ENCODE measurements around the gene CENPL. TPM values are rescaled to one million over a fixed set of nuclear protein-coding genes. Genes with fewer than 3 reads are reported as not detected.
"Not testable (repeated sequence)": the region's sequence is repeated elsewhere in the genome, so short reads cannot be mapped to it uniquely, and the experiment has no call there.

Gene CENPL
- total RNA-seq, 4 donors from 2014 or later, result 3.6 to 7.1 (median 5.8) TPM

DNA sequence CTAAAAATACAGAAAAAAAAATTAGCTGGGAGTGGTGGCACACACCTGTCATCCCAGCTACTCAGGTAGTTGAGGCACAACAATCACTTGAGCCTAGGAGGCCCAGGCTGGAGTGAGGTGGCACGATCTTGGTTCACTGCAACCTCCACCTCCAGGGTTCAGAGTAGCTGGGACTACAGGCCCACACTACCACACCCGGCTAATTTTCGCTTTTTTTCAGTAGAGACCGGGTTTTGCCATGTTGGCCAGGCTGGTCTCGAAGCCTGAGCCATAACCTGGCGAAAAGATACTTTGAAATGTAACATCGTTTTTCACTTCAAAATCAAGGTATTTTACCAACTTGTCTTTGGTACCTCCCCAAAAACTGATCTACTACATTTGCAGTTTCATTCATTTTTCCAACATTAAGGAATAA, 37.1 kb upstream of the CENPL start:
- WGBS, result 94% methylated on average over 7 of the region's 7 CpGs
- H3K36me3 ChIP-seq, result peaks cover 32 to 95% (median 82%) of the 10 kb centered on the region in 4 donors

DNA sequence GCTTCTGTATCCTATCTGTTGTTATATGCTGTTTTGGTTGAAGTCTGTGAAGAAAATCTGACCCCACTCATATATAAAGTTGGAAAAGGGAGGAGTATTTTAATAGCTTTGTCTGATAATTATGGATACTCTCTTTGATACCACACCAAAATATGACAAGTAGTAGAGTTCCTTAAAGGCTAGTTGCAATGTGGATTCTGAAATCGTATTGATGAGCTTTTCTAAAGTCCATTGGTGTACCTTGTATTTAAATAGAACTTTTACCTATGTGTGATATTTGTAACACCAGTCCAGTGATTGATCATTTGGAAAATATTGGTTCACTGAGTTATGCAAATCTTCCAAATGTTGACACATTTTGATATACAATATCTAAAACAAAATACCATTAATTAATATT, 35.4 kb upstream of the CENPL start:
- DNase-seq (ENCODE audit: extremely low spot score), result no peak
- TF ChIP-seq EP300 (IDR thresholded peaks at IDR 0.05) (no peak), POLR2AphosphoS5 (IDR thresholded peaks at IDR 0.05) (no peak), POLR2A (IDR thresholded peaks at IDR 0.05; ENCODE audit: low read depth) (no peak), CTCF (IDR thresholded peaks at IDR 0.05) (no peak)

More for the DNA sequence above, 37.1 kb upstream of the CENPL start:
- TF ChIP-seq EP300 (IDR thresholded peaks at IDR 0.05) (no peak), POLR2AphosphoS5 (IDR thresholded peaks at IDR 0.05) (no peak), POLR2A (IDR thresholded peaks at IDR 0.05; ENCODE audit: low read depth) (no peak), CTCF (IDR thresholded peaks at IDR 0.05) (no peak)
- Histone ChIP-seq H3K9me3 (no peaks in the 10 kb centered on the region), H3K27ac (replicated peaks in 1 of 4) (no peak overlapping the region), H3K4me3 (no peak overlapping the region), H3K4me1 (peaks cover 9 to 27% (median 21%) of the 10 kb centered on the region in 4 donors), H3K27me3 (no peaks in the 10 kb centered on the region)
- intact Hi-C loops (cut with DNase I), result no loop called here
- no peak for DNase-seq (ENCODE audit: extremely low spot score)

DNA sequence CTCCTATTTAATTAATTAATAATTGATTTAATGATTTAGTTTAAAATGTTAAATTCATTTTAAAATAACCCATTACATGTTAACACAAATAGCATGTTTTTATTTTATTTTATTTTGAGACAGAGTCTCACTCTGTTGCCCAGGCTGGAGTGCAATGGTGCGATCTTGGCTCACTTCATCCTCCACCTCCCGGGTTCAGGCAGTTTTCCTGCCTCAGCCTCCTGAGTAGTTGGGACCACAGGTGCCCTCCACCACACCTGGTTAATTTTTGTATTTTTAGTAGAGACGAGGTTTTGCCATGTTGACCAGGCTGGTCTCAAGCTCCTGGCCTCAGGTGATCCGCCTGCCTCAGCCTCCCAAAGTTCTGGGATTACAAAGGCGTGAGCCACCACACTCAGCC, 34.9 kb upstream of the CENPL start:
- H3K9me3 ChIP-seq; intact Hi-C loops (cut with DNase I); H3K27me3 ChIP-seq; H3K4me1 ChIP-seq; H3K4me3 ChIP-seq; DNase-seq (ENCODE audit: extremely low spot score); H3K27ac ChIP-seq (replicated peaks in 1 of 4): not testable (repeated sequence)
- WGBS, result 98% methylated on average over 5 of the region's 5 CpGs
- peaks cover 20 to 95% (median 87%) of the 10 kb centered on the region in 4 donors for H3K36me3 ChIP-seq

More for the DNA sequence above, 35.4 kb upstream of the CENPL start:
- intact Hi-C loops (cut with DNase I), result no loop called here
- no peak overlapping the region for H3K27ac ChIP-seq (replicated peaks in 1 of 4)
- H3K9me3 ChIP-seq, result no peaks in the 10 kb centered on the region
- 96% methylated on average over 1 of the region's 1 CpG for WGBS
- H3K4me3 ChIP-seq, result no peak overlapping the region
- H3K4me1 ChIP-seq, result peaks cover 0 to 10% (median 7%) of the 10 kb centered on the region in 4 donors
- peaks cover 25 to 95% (median 87%) of the 10 kb centered on the region in 4 donors for H3K36me3 ChIP-seq
- no peaks in the 10 kb centered on the region for H3K27me3 ChIP-seq

DNA sequence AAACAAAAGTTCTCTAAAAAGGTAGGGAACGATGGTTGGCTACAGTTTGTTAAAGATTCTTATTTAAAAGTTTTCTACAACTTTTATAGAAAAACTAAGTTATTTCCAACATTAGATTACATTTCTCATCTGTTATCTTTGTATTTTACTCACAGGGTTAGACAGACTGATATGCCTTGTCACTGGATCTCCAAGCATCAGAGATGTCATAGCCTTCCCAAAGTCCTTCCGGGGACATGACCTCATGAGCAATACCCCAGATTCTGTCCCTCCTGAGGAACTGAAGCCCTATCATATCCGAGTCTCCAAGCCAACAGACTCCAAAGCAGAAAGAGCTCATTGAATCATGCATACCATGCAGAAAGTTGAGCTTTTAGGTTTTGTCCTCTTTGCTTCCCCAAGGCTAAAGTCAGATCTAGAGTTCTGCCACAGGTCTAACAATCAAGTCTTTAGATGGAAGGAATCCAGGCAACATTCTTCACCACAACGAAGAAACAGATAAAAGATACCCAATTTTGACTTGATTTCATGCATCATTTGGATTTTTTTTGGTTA, 32.8 kb upstream of the CENPL start:
- no peaks in the 10 kb centered on the region for H3K9me3 ChIP-seq
- no peak for DNase-seq (ENCODE audit: extremely low spot score)
- no peak for TF ChIP-seq CTCF (IDR thresholded peaks at IDR 0.05)
- TF ChIP-seq POLR2A (IDR thresholded peaks at IDR 0.05; ENCODE audit: low read depth), result no peak
- no peak for TF ChIP-seq POLR2AphosphoS5 (IDR thresholded peaks at IDR 0.05)
- TF ChIP-seq EP300 (IDR thresholded peaks at IDR 0.05), result no peak
- no peak overlapping the region for H3K4me3 ChIP-seq
- peaks cover under 1 to 95% (median 75%) of the 10 kb centered on the region in 4 donors for H3K36me3 ChIP-seq
- no peak overlapping the region for H3K27ac ChIP-seq (replicated peaks in 1 of 4)
- intact Hi-C loops (cut with DNase I), result no loop called here
- H3K4me1 ChIP-seq, result peaks cover 0 to 16% (median 8%) of the 10 kb centered on the region in 4 donors
- 81% methylated on average over 4 of the region's 4 CpGs for WGBS
- no peaks in the 10 kb centered on the region for H3K27me3 ChIP-seq

GRCh38 chr1:173856903-173857302, 32.2 kb upstream of the CENPL start:
- DNase-seq (ENCODE audit: extremely low spot score), result no peak
- intact Hi-C loops (cut with DNase I), result no loop called here
- Histone ChIP-seq H3K27me3 (no peaks in the 10 kb centered on the region), H3K4me3 (no peak overlapping the region), H3K9me3 (no peaks in the 10 kb centered on the region), H3K27ac (replicated peaks in 1 of 4) (no peak overlapping the region), H3K4me1 (peaks cover 0 to 19% (median 11%) of the 10 kb centered on the region in 4 donors), H3K36me3 (peaks cover 0 to 91% (median 70%) of the 10 kb centered on the region in 4 donors)
- TF ChIP-seq EP300 (IDR thresholded peaks at IDR 0.05), result no peak
- TF ChIP-seq POLR2A (IDR thresholded peaks at IDR 0.05; ENCODE audit: low read depth), result no peak
- no peak for TF ChIP-seq CTCF (IDR thresholded peaks at IDR 0.05)
- no peak for TF ChIP-seq POLR2AphosphoS5 (IDR thresholded peaks at IDR 0.05)
- 90% methylated on average over 2 of the region's 2 CpGs for WGBS
